Measurements from ENCODE around the gene NIP7. TPM values are rescaled to one million over a fixed set of nuclear protein-coding genes. Genes with fewer than 3 reads are reported as not detected.
A peak's percentile ranks its signal among the peaks of the same experiment; 100 is the strongest.

The NIP7 gene
- total RNA-seq, 2 experiments from 2014 or later, result 36.0 to 36.7 TPM

DNA sequence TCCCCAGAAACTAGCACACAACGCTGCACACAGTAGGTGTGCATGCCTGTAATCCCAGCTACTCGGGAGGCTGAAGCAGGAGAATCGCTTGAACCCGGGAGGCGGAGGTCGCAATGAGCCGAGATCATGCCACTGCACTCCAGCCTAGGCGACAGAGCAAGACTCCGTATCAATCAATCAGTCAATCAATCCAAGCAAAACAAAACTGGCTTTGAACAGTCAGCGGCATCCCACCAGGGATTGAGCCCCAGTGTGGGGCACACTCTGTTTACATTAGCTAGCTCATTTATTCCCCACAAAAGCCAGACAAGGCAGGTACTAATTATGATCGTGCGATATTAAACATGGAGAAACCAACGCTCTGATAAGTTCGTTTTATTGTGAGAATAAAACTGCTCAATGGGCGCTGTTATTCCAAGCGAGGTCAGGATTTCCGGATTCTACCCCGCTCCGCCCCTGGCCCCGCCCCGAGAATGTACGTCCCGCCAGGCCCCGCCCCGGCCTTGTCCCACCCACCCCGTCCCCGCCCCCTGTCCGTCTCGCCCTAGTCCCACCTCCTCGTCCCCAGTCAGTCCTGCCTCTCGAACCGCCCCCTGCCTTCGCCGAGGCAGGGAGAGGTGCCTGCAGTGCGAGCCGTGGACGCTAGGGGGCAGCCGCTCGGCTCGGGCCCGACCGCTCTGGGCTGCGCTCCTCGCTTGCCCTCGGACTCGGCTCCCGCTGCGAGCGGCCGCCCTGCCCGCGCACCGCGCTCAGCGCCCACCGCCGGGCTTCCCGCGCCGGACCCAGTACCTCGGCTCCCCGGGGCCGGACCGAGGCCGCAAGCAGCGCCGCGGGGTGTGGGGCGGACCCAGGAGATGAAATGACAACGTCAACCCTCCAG, 28.7 kb upstream of the NIP7 start, which contains the start of gene VPS4A:
Gene VPS4A (plus strand): TSS at position 698 of the 880 bp plus-strand sequence. CDS start 162 bp downstream, at position 860.
- Mint-ChIP-seq H3K4me3 (peak within 1 kb of the TSS; percentile 94), H3K4me1 (peaks cover 24% of the 10 kb centered on the region), H3K9me3 (no peaks in the 10 kb centered on the region), H3K36me3 (ENCODE audit: low read depth) (peaks cover 30% of the 10 kb centered on the region), H3K27me3 (no peaks in the 10 kb centered on the region), H3K27ac (peak within 1 kb of the TSS; percentile 90)
- peak; percentile 97 for DNase-seq
- ChIA-PET POLR2A (interaction anchor here (0.6 to 3.5 kb wide), 12 partner anchors 10 to 827 kb away, joined by 3 to 16 read pairs (median 4); partner anchors contain the start of genes CHTF8, COG8, NIP7 and PDF), CTCF (interaction anchor here (0.6 to 1.2 kb wide), 5 partner anchors 18 to 143 kb away, joined by 3 read pairs; partner anchors contain the start of genes COG8 and PDF)

DNA sequence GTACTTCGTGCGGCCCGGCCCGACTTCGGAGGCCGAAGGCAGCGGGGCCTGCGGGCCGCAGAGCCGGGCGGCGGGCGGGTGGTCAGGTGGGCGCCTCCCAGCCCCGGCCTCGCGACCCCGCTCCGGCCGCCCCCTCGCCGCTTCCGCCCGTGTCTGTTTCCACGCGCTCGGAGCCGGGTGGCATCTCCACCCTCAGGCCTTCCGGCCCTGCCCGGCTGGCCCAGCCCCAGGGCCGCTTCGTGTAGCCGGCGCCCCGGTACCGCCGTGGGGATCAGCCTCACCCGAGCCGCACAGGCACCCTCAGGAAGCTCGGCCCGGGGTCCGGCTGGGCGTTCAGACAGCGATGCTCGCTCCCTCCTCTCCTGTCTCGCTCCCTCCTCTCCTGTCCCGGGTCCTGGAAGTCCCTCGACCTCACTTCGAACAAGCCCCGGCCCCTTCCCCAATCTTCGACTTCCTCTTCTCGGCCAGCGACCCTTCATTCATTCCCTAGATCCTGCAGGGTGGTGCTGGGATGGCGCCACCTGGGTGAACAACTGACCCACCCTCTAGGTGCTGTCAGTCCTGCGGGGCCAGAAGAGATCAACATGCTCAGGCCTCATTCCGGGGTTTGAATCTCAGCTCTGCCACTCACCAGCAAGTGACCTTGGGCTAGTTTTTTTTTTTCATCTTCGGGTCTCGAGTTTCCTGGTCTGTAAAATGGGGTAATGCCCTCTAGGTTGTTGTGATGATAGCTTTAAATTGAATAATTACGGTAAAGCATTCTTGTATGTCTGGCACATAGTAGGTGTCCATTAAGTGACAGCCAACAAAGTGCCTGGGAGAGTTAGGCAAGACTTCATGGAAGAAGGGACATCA, 27.8 kb upstream of the NIP7 start:
- Mint-ChIP-seq H3K9me3 (no peaks in the 10 kb centered on the region), H3K27ac (peak overlapping the region; percentile 90), H3K27me3 (no peaks in the 10 kb centered on the region), H3K36me3 (ENCODE audit: low read depth) (peaks cover 37% of the 10 kb centered on the region), H3K4me1 (peaks cover 24% of the 10 kb centered on the region), H3K4me3 (peak overlapping the region; percentile 94)
- DNase-seq, result peak; percentile 58
- ChIA-PET POLR2A (interaction anchor here (1.3 to 4.6 kb wide), 7 partner anchors 10 to 179 kb away, joined by 4 to 49 read pairs (median 7); partner anchors contain the start of genes CHTF8, COG8, NIP7 and PDF), CTCF (interaction anchor here (1.0 to 2.1 kb wide), 8 partner anchors 15 to 153 kb away, joined by 3 to 9 read pairs (median 4); partner anchors contain the start of genes COG8 and PDF)

DNA sequence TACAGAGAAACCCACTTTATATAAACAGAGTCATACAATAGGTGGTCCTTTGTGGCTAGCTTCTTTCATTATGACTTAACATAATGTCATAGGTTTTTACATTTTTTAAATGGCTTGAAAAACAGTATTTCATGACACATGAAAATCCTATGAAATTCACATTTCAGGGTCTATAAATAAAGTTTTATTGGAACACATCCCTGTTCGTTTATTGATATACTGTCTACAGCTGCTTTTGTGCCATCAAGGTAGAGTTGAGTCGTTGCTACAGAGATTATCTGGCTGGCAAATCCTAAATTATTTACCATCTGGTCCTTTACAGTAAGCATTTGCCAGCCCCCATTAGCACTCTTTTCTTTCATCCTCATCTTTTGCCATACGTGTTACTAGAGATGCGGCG, 26.1 kb upstream of the NIP7 start:
- DNase-seq, result no peak
- no peak overlapping the region for H3K27ac Mint-ChIP-seq
- H3K36me3 Mint-ChIP-seq (ENCODE audit: low read depth), result peaks cover 48% of the 10 kb centered on the region
- CTCF ChIA-PET, result interaction anchor here (2.1 kb wide), 1 partner anchor 15 kb away, joined by 6 read pairs; no protein-coding TSS in a partner anchor
- POLR2A ChIA-PET, result interaction anchor here (3.5 to 4.6 kb wide), 2 partner anchors 15 to 126 kb away, joined by 16 to 49 read pairs; partner anchors contain the start of genes PDF and SNTB2
- H3K4me3 Mint-ChIP-seq, result peak overlapping the region; percentile 47
- no peaks in the 10 kb centered on the region for H3K27me3 Mint-ChIP-seq
- H3K4me1 Mint-ChIP-seq, result peaks cover 22% of the 10 kb centered on the region
- H3K9me3 Mint-ChIP-seq, result no peaks in the 10 kb centered on the region

DNA sequence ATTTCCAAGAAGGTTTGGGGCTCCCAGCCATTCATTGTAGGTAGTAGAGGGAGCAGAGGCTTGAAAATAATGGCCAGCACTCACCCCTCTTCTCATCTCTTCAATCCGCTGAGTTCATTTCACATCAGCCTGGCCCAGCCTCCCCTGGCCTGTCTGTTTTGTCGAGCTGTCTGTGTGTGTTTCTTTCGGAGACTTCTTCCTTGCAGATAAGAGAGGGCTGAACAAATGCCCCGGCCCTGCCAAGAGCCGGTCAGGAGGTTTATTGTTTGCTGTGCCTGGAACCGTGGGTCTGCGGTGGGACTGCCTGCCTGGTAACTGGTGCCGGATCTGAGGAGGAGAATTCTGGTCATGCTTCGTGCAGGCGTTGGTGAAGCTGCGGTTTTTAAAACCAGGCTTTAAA, 25.0 kb upstream of the NIP7 start:
- ChIA-PET CTCF (no interaction called here), POLR2A (interaction anchor here (1.0 to 4.6 kb wide), 2 partner anchors 9 to 14 kb away, joined by 4 to 49 read pairs; partner anchors contain the start of gene PDF)
- Mint-ChIP-seq H3K27ac (no peak overlapping the region), H3K9me3 (no peaks in the 10 kb centered on the region), H3K4me1 (peaks cover 22% of the 10 kb centered on the region), H3K4me3 (no peak overlapping the region), H3K27me3 (no peaks in the 10 kb centered on the region), H3K36me3 (ENCODE audit: low read depth) (peaks cover 52% of the 10 kb centered on the region)
- no peak for DNase-seq

DNA sequence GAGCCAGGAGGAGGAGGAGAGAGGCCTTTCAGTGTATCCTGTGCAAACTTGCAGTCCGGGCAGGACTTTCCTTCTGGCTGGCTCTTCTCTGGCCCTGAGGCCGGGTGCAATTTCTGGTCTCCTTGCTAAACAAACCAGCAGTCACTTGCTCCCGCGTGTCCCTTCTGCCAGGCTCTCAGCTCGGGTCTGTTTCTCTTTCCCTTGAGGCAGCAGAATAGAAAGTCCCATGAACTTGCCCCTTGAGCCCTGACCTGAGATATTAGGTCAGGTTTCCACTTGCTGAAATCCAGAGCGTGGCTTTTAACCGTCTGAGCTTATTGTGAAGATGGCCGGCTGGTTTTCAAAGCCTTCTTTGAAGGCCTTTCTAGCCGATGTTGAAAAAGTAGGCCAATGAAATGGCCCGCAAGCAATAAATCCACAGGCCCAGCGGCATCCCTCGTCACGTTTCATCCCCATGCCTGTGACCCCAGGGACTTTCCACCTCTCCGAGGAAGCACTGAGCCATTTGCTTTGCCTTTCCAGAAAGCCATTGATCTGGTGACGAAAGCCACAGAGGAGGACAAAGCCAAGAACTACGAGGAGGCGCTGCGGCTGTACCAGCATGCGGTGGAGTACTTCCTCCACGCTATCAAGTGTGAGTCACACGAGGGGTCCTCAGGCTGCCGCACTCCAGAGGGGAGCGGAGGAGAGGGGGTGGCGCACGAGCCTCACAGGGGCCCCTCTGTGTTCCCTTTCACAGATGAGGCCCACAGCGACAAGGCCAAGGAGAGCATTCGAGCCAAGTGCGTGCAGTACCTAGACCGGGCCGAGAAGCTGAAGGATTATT, 23.9 kb upstream of the NIP7 start:
- H3K27me3 Mint-ChIP-seq, result no peaks in the 10 kb centered on the region
- no peak overlapping the region for H3K4me3 Mint-ChIP-seq
- H3K27ac Mint-ChIP-seq, result no peak overlapping the region
- CTCF ChIA-PET, result interaction anchor here (0.6 kb wide), 1 partner anchor 1188 kb away, joined by 4 read pairs; no protein-coding TSS in a partner anchor
- DNase-seq, result no peak
- H3K36me3 Mint-ChIP-seq (ENCODE audit: low read depth), result peaks cover 52% of the 10 kb centered on the region
- POLR2A ChIA-PET, result interaction anchor here (1.0 to 4.6 kb wide), 2 partner anchors 8 to 13 kb away, joined by 4 to 49 read pairs; partner anchors contain the start of gene PDF
- no peaks in the 10 kb centered on the region for H3K9me3 Mint-ChIP-seq
- H3K4me1 Mint-ChIP-seq, result peaks cover 17% of the 10 kb centered on the region

DNA sequence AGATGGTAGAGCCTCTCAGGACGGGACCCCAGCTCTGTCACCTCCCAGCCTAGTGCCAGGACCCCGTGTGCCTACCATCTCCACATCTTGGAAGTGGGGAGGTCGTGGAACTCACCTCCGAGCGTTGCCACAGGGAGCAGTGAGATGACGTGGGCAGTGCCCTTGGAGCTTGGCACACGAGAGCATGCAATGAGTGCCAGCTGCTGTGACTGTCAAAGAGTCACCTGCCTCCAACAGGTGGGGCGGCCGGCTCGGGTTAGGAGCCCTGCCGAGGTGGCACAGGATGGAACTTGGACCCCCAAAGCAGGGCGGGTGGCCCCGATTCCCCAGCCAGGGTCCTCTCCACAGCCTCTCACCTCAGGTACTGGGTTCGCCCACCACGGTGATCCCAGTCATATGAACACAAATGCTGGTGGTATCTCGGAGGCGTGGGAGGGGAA, 23.0 kb upstream of the NIP7 start:
- H3K9me3 Mint-ChIP-seq, result no peaks in the 10 kb centered on the region
- POLR2A ChIA-PET, result interaction anchor here (3.3 kb wide), 1 partner anchor 13 kb away, joined by 16 read pairs; the partner anchor contains the start of gene PDF
- H3K36me3 Mint-ChIP-seq (ENCODE audit: low read depth), result peaks cover 60% of the 10 kb centered on the region
- CTCF ChIA-PET, result no interaction called here
- H3K27ac Mint-ChIP-seq, result no peak overlapping the region
- no peak for DNase-seq
- H3K27me3 Mint-ChIP-seq, result no peaks in the 10 kb centered on the region
- H3K4me3 Mint-ChIP-seq, result no peak overlapping the region
- peaks cover 15% of the 10 kb centered on the region for H3K4me1 Mint-ChIP-seq

DNA sequence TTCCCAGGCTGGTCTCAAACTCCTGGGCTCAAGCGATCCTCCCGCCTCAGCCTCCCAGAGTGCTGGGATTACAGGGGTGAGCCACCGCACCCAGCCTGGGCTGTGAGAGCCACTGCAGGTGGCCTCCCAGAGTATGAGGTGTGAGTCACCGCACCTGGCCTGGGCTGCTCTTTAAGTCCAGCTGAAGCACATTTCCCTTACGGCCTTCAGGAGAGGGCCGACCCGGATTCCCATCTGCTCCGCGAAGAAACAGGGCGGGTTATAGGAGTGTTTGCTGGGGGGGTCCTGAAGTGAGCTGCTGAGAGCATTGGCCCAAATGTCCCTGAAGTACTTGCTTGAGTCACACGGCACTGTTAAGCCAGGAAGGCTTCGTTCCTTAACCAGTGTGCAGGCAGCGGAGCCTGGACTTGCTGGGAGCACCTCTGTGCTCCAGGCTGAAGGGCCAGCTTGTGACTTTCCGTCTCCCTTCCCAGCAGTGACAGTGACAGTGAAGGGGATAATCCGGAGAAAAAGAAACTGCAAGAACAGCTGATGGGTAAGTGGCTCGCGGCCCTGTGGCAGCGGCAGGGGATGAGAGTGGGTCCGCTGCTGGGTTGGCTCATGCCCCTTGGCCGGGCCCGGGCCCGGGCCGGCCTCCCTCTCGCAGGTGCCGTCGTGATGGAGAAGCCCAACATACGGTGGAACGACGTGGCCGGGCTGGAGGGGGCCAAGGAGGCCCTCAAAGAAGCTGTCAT, 21.2 kb upstream of the NIP7 start:
- H3K36me3 Mint-ChIP-seq (ENCODE audit: low read depth), result peaks cover 64% of the 10 kb centered on the region

DNA sequence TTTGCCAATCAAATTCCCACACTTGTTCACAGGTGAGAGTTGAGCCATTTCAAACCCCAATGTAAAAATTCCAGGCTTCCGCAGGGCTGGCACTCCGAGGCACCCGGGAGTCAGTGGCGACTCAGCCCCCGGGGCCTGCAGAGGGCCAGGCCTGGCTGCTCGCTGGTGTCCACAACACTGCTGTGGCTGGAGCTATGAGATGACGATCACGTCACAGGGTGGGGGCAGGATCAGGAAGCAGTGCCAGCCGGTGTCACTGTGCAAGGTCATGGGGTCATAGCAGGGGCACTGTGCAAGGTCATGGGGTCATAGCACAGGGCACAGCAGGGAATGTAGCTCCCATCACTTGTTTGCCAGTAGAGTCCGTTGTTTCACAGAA, 20.7 kb upstream of the NIP7 start:
- Mint-ChIP-seq H3K4me1 (peaks cover under 1% of the 10 kb centered on the region), H3K9me3 (no peaks in the 10 kb centered on the region), H3K27ac (no peak overlapping the region), H3K27me3 (no peaks in the 10 kb centered on the region), H3K4me3 (no peak overlapping the region), H3K36me3 (ENCODE audit: low read depth) (peaks cover 64% of the 10 kb centered on the region)
- DNase-seq, result no peak
- CTCF ChIA-PET, result no interaction called here
- POLR2A ChIA-PET, result interaction anchor here (1.2 to 3.3 kb wide), 2 partner anchors 8 to 10 kb away, joined by 6 to 16 read pairs; partner anchors contain the start of gene PDF

More for the DNA sequence above, 21.2 kb upstream of the NIP7 start:
- Mint-ChIP-seq H3K9me3 (no peaks in the 10 kb centered on the region), H3K27ac (no peak overlapping the region), H3K4me1 (peaks cover 6% of the 10 kb centered on the region), H3K4me3 (no peak overlapping the region), H3K27me3 (no peaks in the 10 kb centered on the region)
- POLR2A ChIA-PET, result interaction anchor here (0.7 to 3.3 kb wide), 3 partner anchors 8 to 22 kb away, joined by 4 to 16 read pairs (median 6); partner anchors contain the start of gene PDF
- CTCF ChIA-PET, result no interaction called here
- DNase-seq, result no peak

DNA sequence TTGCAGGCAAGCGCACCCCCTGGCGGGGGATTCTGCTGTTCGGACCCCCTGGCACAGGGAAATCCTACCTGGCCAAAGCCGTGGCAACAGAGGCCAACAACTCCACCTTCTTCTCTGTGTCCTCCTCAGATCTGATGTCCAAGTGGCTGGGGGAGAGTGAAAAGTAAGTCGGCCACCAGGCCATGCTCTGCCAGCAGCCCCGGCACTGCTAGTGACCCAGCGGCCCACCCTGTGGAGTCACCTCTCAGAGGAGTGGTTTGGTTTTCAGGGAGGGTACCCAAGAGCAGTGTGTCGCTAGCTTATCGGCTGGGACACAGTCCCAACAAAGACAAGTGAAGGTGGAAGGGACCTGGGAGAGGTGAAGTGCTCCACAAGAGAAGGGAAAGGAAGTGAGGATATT, 20.2 kb upstream of the NIP7 start:
- Mint-ChIP-seq H3K27me3 (no peaks in the 10 kb centered on the region), H3K27ac (no peak overlapping the region), H3K9me3 (no peaks in the 10 kb centered on the region), H3K4me1 (no peaks in the 10 kb centered on the region), H3K36me3 (ENCODE audit: low read depth) (peaks cover 66% of the 10 kb centered on the region), H3K4me3 (no peak overlapping the region)
- POLR2A ChIA-PET, result interaction anchor here (3.3 kb wide), 1 partner anchor 10 kb away, joined by 16 read pairs; the partner anchor contains the start of gene PDF
- CTCF ChIA-PET, result no interaction called here
- DNase-seq, result no peak

DNA sequence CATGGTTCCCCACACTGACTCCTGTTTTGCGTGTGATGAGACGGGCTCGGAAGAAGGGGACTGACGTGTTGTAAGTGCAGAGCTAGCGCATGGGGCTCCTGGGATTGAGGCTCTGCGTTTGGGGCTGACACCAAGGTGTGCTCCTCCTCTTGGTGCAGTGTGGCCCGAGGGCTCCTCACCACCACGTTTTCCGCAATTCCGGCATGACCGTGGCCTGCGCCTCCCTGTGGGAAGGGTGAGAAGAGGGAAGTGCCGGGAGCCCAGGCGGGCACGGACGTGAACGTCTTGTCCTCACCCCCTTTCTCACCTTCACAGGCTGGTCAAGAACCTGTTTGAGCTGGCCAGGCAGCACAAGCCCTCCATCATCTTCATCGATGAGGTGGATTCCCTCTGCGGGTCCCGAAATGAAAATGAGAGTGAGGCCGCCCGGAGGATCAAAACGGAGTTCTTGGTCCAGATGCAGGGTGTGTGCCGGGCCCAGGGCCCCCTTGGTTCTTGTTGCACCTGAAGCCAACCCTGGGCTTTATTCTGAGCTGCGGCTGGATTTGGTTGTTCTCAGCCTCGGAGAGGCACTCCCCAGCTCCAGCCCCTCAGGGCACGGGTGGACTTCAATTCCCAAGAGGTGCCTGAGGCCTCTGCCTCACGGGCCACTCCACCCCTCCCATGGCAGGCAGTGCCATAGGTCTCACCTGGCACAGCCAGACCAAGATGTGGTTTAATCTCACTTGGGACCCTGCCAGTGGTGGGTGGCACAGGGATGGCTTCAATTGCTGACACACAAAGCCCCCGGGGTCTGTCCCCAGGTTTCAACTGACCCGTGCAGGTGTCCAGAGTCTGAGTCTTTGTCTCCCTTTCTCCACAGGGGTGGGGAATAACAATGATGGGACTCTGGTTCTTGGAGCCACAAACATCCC, 19.5 kb upstream of the NIP7 start:
- Mint-ChIP-seq H3K36me3 (ENCODE audit: low read depth) (peaks cover 70% of the 10 kb centered on the region), H3K27ac (no peak overlapping the region), H3K4me3 (no peak overlapping the region), H3K4me1 (peaks cover 2% of the 10 kb centered on the region), H3K27me3 (no peaks in the 10 kb centered on the region), H3K9me3 (no peaks in the 10 kb centered on the region)
- CTCF ChIA-PET, result no interaction called here
- POLR2A ChIA-PET, result no interaction called here
- DNase-seq, result no peak

DNA sequence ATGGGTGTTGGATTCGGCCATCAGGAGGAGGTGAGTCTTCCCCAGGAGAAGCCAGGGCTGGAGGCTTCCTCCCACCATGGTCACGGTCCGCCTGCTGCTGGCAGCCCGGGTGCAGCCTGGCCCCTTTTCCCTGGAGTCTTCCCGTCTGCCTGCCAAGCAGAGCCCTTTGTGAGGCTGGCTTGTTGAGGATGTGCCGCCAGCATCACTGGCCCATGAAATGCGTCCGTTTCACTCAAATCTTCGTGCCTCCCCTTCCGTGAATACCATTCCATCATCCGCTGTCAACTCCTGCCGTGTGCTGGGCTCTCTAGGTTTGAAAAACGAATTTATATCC, 18.9 kb upstream of the NIP7 start:
- Mint-ChIP-seq H3K36me3 (ENCODE audit: low read depth) (peaks cover 76% of the 10 kb centered on the region), H3K27ac (no peak overlapping the region), H3K9me3 (no peaks in the 10 kb centered on the region), H3K4me1 (peaks cover 3% of the 10 kb centered on the region), H3K4me3 (no peak overlapping the region), H3K27me3 (no peaks in the 10 kb centered on the region)
- DNase-seq, result no peak
- CTCF ChIA-PET, result no interaction called here
- POLR2A ChIA-PET, result interaction anchor here (2.6 kb wide), 1 partner anchor 9 kb away, joined by 9 read pairs; the partner anchor contains the start of gene VPS4A
